GM10248 (cell line): ENCODE measurements around the gene MAEA.

ENCODE experiments used
- CTCF ChIA-PET: fragments of 300-600 bp; sonication (Branson Sonifier 250); formaldehyde crosslinking; extraction: SDS; loops from one replicate; lab custom pipeline; 2021; ENCODE audit warnings: antibody characterized with exemption; lab: Yijun Ruan, JAX
- POLR2A ChIA-PET: fragments of 350-650 bp; sonication (Branson Sonifier 250); formaldehyde crosslinking; extraction: SDS; loops from one replicate; lab custom pipeline; 2020; ENCODE audit warnings: antibody characterized with exemption; lab: Yijun Ruan, JAX
- DNase-seq: peaks from one replicate; pipeline ENCODE4 v3.0.0; 2012; ENCODE audit errors: extremely low spot score
- TF ChIP-seq, protein P1 (sequence below): IDR thresholded peaks from 2 replicates; pipeline ENCODE4 v1.5.1; 2012; ENCODE audit warnings: mild to moderate bottlenecking, low read depth; ENCODE audit errors: extremely low read depth, missing control alignments, control extremely low read depth

MAEA gene

GRCh38 chr4:1353186-1354055 lies 63.7 kb downstream of the MAEA start:
- ChIA-PET CTCF (interaction anchor here (1.0 to 5.2 kb wide), 10 partner anchors 9 to 276 kb away, joined by 3 to 44 read pairs (median 4); no protein-coding TSS in a partner anchor), POLR2A (no interaction called here)
- TF ChIP-seq, protein P1, sequence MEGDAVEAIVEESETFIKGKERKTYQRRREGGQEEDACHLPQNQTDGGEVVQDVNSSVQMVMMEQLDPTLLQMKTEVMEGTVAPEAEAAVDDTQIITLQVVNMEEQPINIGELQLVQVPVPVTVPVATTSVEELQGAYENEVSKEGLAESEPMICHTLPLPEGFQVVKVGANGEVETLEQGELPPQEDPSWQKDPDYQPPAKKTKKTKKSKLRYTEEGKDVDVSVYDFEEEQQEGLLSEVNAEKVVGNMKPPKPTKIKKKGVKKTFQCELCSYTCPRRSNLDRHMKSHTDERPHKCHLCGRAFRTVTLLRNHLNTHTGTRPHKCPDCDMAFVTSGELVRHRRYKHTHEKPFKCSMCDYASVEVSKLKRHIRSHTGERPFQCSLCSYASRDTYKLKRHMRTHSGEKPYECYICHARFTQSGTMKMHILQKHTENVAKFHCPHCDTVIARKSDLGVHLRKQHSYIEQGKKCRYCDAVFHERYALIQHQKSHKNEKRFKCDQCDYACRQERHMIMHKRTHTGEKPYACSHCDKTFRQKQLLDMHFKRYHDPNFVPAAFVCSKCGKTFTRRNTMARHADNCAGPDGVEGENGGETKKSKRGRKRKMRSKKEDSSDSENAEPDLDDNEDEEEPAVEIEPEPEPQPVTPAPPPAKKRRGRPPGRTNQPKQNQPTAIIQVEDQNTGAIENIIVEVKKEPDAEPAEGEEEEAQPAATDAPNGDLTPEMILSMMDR = no peak
- no peak for DNase-seq

GRCh38 chr4:1354136-1354982 lies 64.7 kb downstream of the MAEA start:
- TF ChIP-seq, protein P1 = no peak
- DNase-seq = no peak
- POLR2A ChIA-PET = no interaction called here
- CTCF ChIA-PET = interaction anchor here (1.1 to 5.2 kb wide), 4 partner anchors 14 to 275 kb away, joined by 3 to 44 read pairs (median 12); no protein-coding TSS in a partner anchor

- POLR2A ChIA-PET = no interaction called here
- CTCF ChIA-PET = interaction anchor here (1.7 to 5.2 kb wide), 3 partner anchors 86 to 275 kb away, joined by 4 to 44 read pairs (median 20); no protein-coding TSS in a partner anchor
- TF ChIP-seq, protein P1 = no peak
- no peak for DNase-seq
Measured at GRCh38 chr4:1354983-1355275, 65.2 kb downstream of the MAEA start.

DNA sequence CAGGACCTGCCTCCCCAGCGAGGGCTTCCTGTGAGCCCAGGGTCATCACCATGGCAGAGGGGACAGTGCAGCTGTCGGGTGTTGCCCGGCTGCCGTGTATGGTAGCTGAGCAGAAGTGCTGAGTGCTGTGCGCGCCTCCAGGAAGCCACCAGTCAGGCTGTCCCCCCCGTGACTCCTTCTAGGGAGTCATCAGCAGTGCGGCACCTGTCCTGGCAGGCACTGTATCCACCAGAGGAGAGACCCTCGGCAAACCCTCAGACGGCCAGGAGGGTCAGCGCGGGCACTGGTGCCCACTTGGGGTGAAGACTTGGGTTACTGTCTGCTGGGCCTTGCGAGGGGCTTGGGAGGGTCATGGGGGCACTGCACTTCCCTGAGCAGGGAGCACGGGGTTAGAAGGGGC lies 65.7 kb downstream of the MAEA start:
- ChIA-PET POLR2A (no interaction called here), CTCF (interaction anchor here (0.6 to 5.2 kb wide), 18 partner anchors 8 to 292 kb away, joined by 3 to 44 read pairs (median 4); partner anchors contain the start of gene UVSSA)
- DNase-seq = no peak
- TF ChIP-seq, protein P1 = no peak

DNA sequence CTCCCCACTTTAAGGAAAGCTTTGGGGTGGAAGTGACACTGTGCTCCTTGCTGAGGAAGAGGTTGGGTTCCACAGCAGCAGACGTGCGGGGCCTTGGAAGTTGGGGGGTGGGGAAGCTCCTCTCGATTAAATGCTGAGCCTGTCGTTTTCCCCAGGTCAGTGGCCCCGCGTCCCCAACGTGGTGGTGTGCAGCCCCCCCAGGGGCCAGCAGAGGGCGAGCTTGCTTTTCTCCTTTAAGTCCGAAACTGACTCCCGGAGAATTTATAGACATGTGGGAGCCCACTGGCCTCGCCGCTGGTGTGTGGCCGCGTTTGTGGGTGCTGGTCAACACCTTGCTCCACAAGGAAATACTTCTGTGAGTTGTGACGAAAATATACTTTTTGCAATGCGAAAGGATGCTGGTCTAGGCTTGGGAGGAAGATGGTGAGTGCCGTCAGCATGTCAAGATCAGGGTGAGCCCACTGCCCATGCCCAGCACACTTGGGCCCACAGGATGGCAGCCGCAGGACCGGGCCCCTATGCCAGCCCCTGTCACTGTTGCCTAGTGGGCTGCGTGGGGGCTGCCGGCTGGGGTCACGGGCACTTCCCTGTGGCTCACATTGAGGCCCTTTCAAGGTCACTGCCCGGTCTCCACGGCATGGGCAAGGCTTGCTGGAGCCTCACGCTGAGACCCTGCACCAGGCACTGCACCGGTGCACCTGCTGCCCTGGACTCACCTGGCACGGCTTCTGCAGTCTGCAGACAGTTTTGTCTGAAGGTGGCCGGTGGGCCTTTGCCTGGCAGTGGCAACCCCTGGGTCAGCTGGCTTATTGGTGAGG lies 66.7 kb downstream of the MAEA start:
- CTCF ChIA-PET = interaction anchor here (0.6 to 5.2 kb wide), 28 partner anchors 8 to 424 kb away, joined by 3 to 44 read pairs (median 3); partner anchors contain the start of genes GAK, TMEM175 and UVSSA
- peak; percentile 77 for DNase-seq
- TF ChIP-seq, protein P1 = peak; percentile 73
- POLR2A ChIA-PET = no interaction called here
